Measurements from ENCODE around the gene FRMD3. TPM values are rescaled to one million over a fixed set of nuclear protein-coding genes. Genes with fewer than 3 reads are reported as not detected.

The FRMD3 gene
- total and polyA plus RNA-seq, 4 experiments from 2014 or later: 0.22 to 1.3 (median 1.1) TPM; not detected in 1

DNA sequence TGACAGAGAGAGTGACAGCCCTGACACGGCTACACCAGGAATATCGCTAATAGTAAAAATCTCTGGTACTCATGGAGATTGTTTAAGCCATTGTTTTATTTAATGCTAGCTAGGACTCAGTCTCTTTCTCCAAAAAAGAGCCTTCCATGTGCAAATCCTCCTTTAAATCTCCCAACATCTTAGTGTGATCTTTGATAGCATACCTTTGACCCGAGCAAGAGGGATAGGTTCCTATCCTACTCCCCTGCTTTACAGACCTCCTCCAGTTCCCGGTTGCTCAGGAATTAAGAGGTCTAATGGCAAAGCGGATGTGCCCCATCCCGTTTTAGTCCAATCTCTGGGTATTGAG is 663 bp upstream of the FRMD3 start:
- Mint-ChIP-seq H3K9me3 (peaks cover 0 to 2% (median 0%) of the 10 kb centered on the region in 8 donors), H3K4me3 (peak overlapping the region in 5 of 8 donors; percentile 3 to 70 (median 26)), H3K4me1 (peaks cover 3 to 7% (median 6%) of the 10 kb centered on the region in 4 donors), H3K36me3 (peaks cover 0 to 19% of the 10 kb centered on the region in 2 donors), H3K27me3 (peaks cover 19 to 21% of the 10 kb centered on the region in 2 donors), H3K27ac (no peak overlapping the region)
- H3K4me1 ChIP-seq (ENCODE audit: insufficient read depth, low read length): no peaks in the 10 kb centered on the region
- no peak overlapping the region for H3K4me3 ChIP-seq (ENCODE audit: low read length in 2 of 2)
- H3K27ac ChIP-seq (ENCODE audit: low read depth, low read length): no peak overlapping the region
- CTCF ChIA-PET (ENCODE audit: partially characterized antibody): no interaction called here
- no peak for DNase-seq
- intact Hi-C loops (cut with micrococcal nuclease): no loop called here
- no peaks in the 10 kb centered on the region for H3K9me3 ChIP-seq (ENCODE audit: control insufficient read depth in 1 of 2, low read length in 2 of 2)
- H3K36me3 ChIP-seq (ENCODE audit: insufficient read depth, low read length): no peaks in the 10 kb centered on the region
- no peaks in the 10 kb centered on the region for H3K27me3 ChIP-seq (ENCODE audit: insufficient read depth, low read length)
- POLR2A ChIA-PET (ENCODE audit: partially characterized antibody): no interaction called here

DNA sequence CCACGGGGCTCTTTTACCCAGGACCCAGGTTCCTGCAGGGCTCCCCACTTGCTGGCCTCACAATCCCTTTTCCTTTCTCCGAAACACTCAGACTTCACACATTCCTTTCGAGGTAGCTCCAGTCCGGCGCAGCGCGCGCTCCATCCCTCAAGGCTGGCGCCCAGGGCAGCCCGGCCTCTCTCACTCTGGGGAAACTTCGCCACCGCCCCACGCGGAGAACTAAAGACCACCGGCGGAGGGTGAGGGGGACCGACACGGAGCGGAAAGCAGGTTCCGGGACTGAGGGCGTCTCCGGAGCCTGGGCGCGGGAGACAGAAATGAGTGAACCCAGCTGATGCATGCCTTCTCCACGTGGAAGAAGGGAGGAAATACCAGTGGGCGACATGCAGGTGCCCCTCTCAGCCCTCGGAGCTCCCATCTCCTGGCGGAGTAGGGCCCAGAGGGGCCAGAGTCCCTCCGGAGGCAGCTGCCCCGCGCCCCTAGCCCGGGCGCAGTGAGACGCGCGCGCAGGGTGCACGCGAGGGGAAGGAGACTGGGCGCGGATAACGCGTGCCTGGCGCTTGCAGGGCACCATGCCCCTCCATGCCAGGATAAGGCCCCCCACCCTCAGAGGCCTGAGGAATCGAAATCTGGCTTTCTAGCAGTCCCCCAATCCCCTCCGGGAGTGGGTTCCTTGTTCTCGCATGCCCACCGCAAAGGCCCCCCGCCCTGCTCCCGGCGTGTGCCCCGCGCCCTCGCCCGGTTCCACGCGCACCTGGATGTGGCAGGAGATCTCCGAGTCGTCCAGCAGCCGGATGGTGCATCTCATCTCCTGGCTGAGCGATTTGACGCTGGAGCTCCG is 650 bp downstream of the FRMD3 start:
- H3K27me3 ChIP-seq (ENCODE audit: insufficient read depth, low read length): no peaks in the 10 kb centered on the region
- Mint-ChIP-seq H3K27me3 (peaks cover 19 to 21% of the 10 kb centered on the region in 2 donors), H3K4me3 (peak overlapping the region in 2 of 8 donors; percentile 16 to 34), H3K9me3 (peaks cover 0 to 2% (median 0%) of the 10 kb centered on the region in 8 donors), H3K36me3 (peaks cover 0 to 12% of the 10 kb centered on the region in 2 donors), H3K4me1 (peaks cover 3 to 7% (median 6%) of the 10 kb centered on the region in 4 donors), H3K27ac (no peak overlapping the region)
- intact Hi-C loops (cut with micrococcal nuclease): no loop called here
- DNase-seq: no peak
- H3K9me3 ChIP-seq (ENCODE audit: control insufficient read depth in 1 of 2, low read length in 2 of 2): no peaks in the 10 kb centered on the region
- no peak overlapping the region for H3K27ac ChIP-seq (ENCODE audit: low read depth, low read length)
- no peak overlapping the region for H3K4me3 ChIP-seq (ENCODE audit: low read length in 2 of 2)
- ChIA-PET CTCF (ENCODE audit: partially characterized antibody) (no interaction called here), POLR2A (ENCODE audit: partially characterized antibody) (no interaction called here)
- no peaks in the 10 kb centered on the region for H3K4me1 ChIP-seq (ENCODE audit: insufficient read depth, low read length)
- no peaks in the 10 kb centered on the region for H3K36me3 ChIP-seq (ENCODE audit: insufficient read depth, low read length)

- H3K27me3 Mint-ChIP-seq: peaks cover 19 to 21% of the 10 kb centered on the region in 2 donors
- peaks cover 0 to 10% of the 10 kb centered on the region in 2 donors for H3K36me3 Mint-ChIP-seq
- intact Hi-C loops (cut with micrococcal nuclease): no loop called here
- peaks cover 3 to 7% (median 6%) of the 10 kb centered on the region in 4 donors for H3K4me1 Mint-ChIP-seq
- ChIA-PET CTCF (ENCODE audit: partially characterized antibody) (no interaction called here), POLR2A (ENCODE audit: partially characterized antibody) (no interaction called here)
- peaks cover 0 to 2% (median 0%) of the 10 kb centered on the region in 8 donors for H3K9me3 Mint-ChIP-seq
- Histone ChIP-seq H3K36me3 (ENCODE audit: insufficient read depth, low read length) (no peaks in the 10 kb centered on the region), H3K27me3 (ENCODE audit: insufficient read depth, low read length) (no peaks in the 10 kb centered on the region), H3K27ac (ENCODE audit: low read depth, low read length) (no peak overlapping the region), H3K4me3 (ENCODE audit: low read length in 2 of 2) (no peak overlapping the region), H3K4me1 (ENCODE audit: insufficient read depth, low read length) (no peaks in the 10 kb centered on the region), H3K9me3 (ENCODE audit: control insufficient read depth in 1 of 2, low read length in 2 of 2) (no peaks in the 10 kb centered on the region)
- no peak overlapping the region for H3K27ac Mint-ChIP-seq
- DNase-seq: no peak
- H3K4me3 Mint-ChIP-seq: no peak overlapping the region
Observed at GRCh38 chr9:83536332-83536731, 1.9 kb downstream of the FRMD3 start.

DNA sequence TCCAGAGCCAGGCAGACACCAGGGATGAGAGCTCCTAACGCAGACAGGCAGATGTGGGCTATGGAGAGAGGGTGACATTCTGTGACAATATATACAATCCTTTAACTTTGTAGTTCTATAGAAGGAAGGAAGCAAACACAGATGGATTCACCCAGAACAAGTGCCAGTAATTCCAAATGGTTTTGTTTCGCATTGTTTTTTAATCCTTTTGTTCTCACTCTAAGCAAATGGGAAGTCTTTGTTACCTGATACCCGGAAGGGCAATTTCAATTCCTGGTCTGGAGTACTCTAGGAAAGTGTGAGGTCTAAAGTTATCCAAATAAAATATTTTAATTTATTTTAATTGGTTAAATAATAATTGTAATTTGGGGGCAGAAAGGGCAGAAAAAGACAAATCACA is 2.5 kb downstream of the FRMD3 start:
- peaks cover 0 to 2% (median 0%) of the 10 kb centered on the region in 8 donors for H3K9me3 Mint-ChIP-seq
- no peak overlapping the region for H3K27ac Mint-ChIP-seq
- no peaks in the 10 kb centered on the region for H3K9me3 ChIP-seq (ENCODE audit: control insufficient read depth in 1 of 2, low read length in 2 of 2)
- H3K27me3 ChIP-seq (ENCODE audit: insufficient read depth, low read length): no peaks in the 10 kb centered on the region
- H3K36me3 Mint-ChIP-seq: peaks cover 0 to 10% of the 10 kb centered on the region in 2 donors
- no peaks in the 10 kb centered on the region for H3K4me1 ChIP-seq (ENCODE audit: insufficient read depth, low read length)
- no peaks in the 10 kb centered on the region for H3K36me3 ChIP-seq (ENCODE audit: insufficient read depth, low read length)
- H3K4me1 Mint-ChIP-seq: peaks cover 3 to 7% (median 6%) of the 10 kb centered on the region in 4 donors
- intact Hi-C loops (cut with micrococcal nuclease): no loop called here
- no peak overlapping the region for H3K4me3 ChIP-seq (ENCODE audit: low read length in 2 of 2)
- DNase-seq: no peak
- no peak overlapping the region for H3K27ac ChIP-seq (ENCODE audit: low read depth, low read length)
- no peak overlapping the region for H3K4me3 Mint-ChIP-seq
- ChIA-PET CTCF (ENCODE audit: partially characterized antibody) (no interaction called here), POLR2A (ENCODE audit: partially characterized antibody) (no interaction called here)
- peaks cover 16 to 21% of the 10 kb centered on the region in 2 donors for H3K27me3 Mint-ChIP-seq

DNA sequence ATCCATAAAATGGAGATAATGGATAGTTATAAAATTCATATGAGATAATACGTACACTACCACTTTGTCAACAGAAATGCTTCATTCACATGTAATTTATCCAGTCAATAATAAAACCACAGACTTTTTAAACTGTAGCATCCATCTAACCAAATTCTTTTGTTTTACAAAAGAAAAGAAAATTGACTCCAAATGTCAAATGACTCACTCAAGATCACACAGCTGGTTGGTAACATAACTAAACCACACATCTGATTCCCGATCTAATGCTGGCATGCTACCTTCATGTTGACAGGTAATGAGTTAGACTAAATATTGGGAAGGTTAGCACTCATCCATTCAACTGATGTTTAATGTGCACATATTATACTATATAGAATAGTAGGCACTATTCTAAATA is 4.9 kb downstream of the FRMD3 start:
- Histone ChIP-seq H3K4me1 (ENCODE audit: insufficient read depth, low read length) (no peaks in the 10 kb centered on the region), H3K27me3 (ENCODE audit: insufficient read depth, low read length) (no peaks in the 10 kb centered on the region), H3K4me3 (ENCODE audit: low read length in 2 of 2) (no peak overlapping the region), H3K27ac (ENCODE audit: low read depth, low read length) (no peak overlapping the region), H3K36me3 (ENCODE audit: insufficient read depth, low read length) (no peaks in the 10 kb centered on the region), H3K9me3 (ENCODE audit: control insufficient read depth in 1 of 2, low read length in 2 of 2) (no peaks in the 10 kb centered on the region)
- H3K36me3 Mint-ChIP-seq: peaks cover 0 to 6% of the 10 kb centered on the region in 2 donors
- no peak overlapping the region for H3K4me3 Mint-ChIP-seq
- DNase-seq: no peak
- H3K9me3 Mint-ChIP-seq: peaks cover 0 to 9% (median 2%) of the 10 kb centered on the region in 8 donors
- no peaks in the 10 kb centered on the region for H3K4me1 Mint-ChIP-seq
- H3K27me3 Mint-ChIP-seq: peaks cover 3 to 4% of the 10 kb centered on the region in 2 donors
- no peak overlapping the region for H3K27ac Mint-ChIP-seq
- POLR2A ChIA-PET (ENCODE audit: partially characterized antibody): no interaction called here
- CTCF ChIA-PET (ENCODE audit: partially characterized antibody): no interaction called here
- intact Hi-C loops (cut with micrococcal nuclease): no loop called here

DNA sequence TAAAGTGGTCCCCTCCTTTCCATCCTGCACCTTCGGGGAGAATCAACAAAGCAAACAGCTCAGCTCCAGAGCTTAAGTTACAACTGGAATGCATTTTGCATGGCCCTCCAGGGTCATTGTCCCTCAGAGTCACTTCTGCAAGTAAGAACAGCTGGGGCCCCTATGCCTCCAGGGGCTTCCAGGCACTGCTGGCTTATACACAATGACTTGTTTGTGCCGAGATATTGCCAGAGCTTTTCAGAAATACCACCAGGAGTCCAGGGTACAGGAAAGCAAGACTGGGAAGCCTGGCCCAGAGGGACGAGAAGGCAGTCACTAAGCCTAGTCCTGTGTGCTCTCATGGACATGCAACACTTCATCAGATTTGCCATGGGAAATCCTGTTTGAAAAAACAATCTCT is 11.3 kb downstream of the FRMD3 start:
- no peak overlapping the region for H3K27ac ChIP-seq (ENCODE audit: low read depth, low read length)
- intact Hi-C loops (cut with micrococcal nuclease): no loop called here
- no peak overlapping the region for H3K4me3 ChIP-seq (ENCODE audit: low read length in 2 of 2)
- no peak overlapping the region for H3K4me3 Mint-ChIP-seq
- H3K27me3 ChIP-seq (ENCODE audit: insufficient read depth, low read length): no peaks in the 10 kb centered on the region
- H3K36me3 Mint-ChIP-seq: no peaks in the 10 kb centered on the region
- POLR2A ChIA-PET (ENCODE audit: partially characterized antibody): no interaction called here
- H3K4me1 ChIP-seq (ENCODE audit: insufficient read depth, low read length): no peaks in the 10 kb centered on the region
- H3K27ac Mint-ChIP-seq: no peak overlapping the region
- no peaks in the 10 kb centered on the region for H3K27me3 Mint-ChIP-seq
- no peaks in the 10 kb centered on the region for H3K36me3 ChIP-seq (ENCODE audit: insufficient read depth, low read length)
- CTCF ChIA-PET (ENCODE audit: partially characterized antibody): no interaction called here
- peaks cover 0 to 9% (median 3%) of the 10 kb centered on the region in 8 donors for H3K9me3 Mint-ChIP-seq
- H3K9me3 ChIP-seq (ENCODE audit: control insufficient read depth in 1 of 2, low read length in 2 of 2): no peaks in the 10 kb centered on the region
- no peak for DNase-seq
- H3K4me1 Mint-ChIP-seq: no peaks in the 10 kb centered on the region

- H3K4me1 ChIP-seq (ENCODE audit: insufficient read depth, low read length): no peaks in the 10 kb centered on the region
- no peaks in the 10 kb centered on the region for H3K4me1 Mint-ChIP-seq
- H3K27me3 Mint-ChIP-seq: no peaks in the 10 kb centered on the region
- H3K27ac ChIP-seq (ENCODE audit: low read depth, low read length): no peak overlapping the region
- no peak for DNase-seq
- H3K4me3 Mint-ChIP-seq: no peak overlapping the region
- ChIA-PET CTCF (ENCODE audit: partially characterized antibody) (no interaction called here), POLR2A (ENCODE audit: partially characterized antibody) (no interaction called here)
- no peak overlapping the region for H3K27ac Mint-ChIP-seq
- no peak overlapping the region for H3K4me3 ChIP-seq (ENCODE audit: low read length in 2 of 2)
- peaks cover 0 to 9% (median 3%) of the 10 kb centered on the region in 8 donors for H3K9me3 Mint-ChIP-seq
- H3K9me3 ChIP-seq (ENCODE audit: control insufficient read depth in 1 of 2, low read length in 2 of 2): no peaks in the 10 kb centered on the region
- no peaks in the 10 kb centered on the region for H3K36me3 ChIP-seq (ENCODE audit: insufficient read depth, low read length)
- no peaks in the 10 kb centered on the region for H3K36me3 Mint-ChIP-seq
- H3K27me3 ChIP-seq (ENCODE audit: insufficient read depth, low read length): no peaks in the 10 kb centered on the region
- intact Hi-C loops (cut with micrococcal nuclease): no loop called here
Observed at GRCh38 chr9:83526211-83526610, 12.0 kb downstream of the FRMD3 start.

Measured in CD4-positive, alpha-beta memory T cell (primary cell).